ENCODE measurements around the gene DPEP2NB. TPM values are rescaled to one million over a fixed set of nuclear protein-coding genes. Genes with fewer than 3 reads are reported as not detected.

The DPEP2NB gene
- total RNA-seq, 4 donors from 2014 or later = not detected

DNA sequence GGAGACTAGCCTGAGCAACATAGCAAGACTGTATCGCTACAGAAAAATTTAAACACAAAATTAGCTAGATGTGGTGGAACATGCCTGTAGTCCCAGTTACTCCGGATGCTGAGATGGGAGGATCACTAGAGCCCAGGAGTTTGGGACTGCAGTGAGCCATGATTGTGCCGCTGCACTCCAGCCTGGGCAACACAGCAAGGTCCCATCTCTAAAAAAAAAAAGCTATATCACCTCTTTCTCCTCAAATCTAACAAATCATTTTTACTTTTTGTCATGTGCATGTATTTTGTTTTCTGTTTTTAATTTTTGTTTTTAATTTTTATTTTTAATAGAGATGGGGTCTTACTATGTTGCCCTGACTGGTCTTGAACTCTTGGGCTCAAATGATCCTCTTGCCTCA lies 13.3 kb upstream of the DPEP2NB start:
- 96% methylated on average over 3 of the region's 3 CpGs for WGBS
- H3K4me1 ChIP-seq = peaks cover 14% of the 10 kb centered on the region
- no peak overlapping the region for H3K4me3 ChIP-seq
- no peak for DNase-seq (ENCODE audit: low spot score in 2 of 2)
- peaks cover 9% of the 10 kb centered on the region for H3K36me3 ChIP-seq
- TF ChIP-seq POLR2A (IDR thresholded peaks at IDR 0.05) (no peak), POLR2AphosphoS5 (IDR thresholded peaks at IDR 0.05) (no peak)
- TF ChIP-seq, protein P1, sequence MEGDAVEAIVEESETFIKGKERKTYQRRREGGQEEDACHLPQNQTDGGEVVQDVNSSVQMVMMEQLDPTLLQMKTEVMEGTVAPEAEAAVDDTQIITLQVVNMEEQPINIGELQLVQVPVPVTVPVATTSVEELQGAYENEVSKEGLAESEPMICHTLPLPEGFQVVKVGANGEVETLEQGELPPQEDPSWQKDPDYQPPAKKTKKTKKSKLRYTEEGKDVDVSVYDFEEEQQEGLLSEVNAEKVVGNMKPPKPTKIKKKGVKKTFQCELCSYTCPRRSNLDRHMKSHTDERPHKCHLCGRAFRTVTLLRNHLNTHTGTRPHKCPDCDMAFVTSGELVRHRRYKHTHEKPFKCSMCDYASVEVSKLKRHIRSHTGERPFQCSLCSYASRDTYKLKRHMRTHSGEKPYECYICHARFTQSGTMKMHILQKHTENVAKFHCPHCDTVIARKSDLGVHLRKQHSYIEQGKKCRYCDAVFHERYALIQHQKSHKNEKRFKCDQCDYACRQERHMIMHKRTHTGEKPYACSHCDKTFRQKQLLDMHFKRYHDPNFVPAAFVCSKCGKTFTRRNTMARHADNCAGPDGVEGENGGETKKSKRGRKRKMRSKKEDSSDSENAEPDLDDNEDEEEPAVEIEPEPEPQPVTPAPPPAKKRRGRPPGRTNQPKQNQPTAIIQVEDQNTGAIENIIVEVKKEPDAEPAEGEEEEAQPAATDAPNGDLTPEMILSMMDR (IDR thresholded peaks at IDR 0.05) = no peak
- no peak overlapping the region for H3K27ac ChIP-seq
- no peaks in the 10 kb centered on the region for H3K27me3 ChIP-seq
- H3K9me3 ChIP-seq = no peaks in the 10 kb centered on the region

DNA sequence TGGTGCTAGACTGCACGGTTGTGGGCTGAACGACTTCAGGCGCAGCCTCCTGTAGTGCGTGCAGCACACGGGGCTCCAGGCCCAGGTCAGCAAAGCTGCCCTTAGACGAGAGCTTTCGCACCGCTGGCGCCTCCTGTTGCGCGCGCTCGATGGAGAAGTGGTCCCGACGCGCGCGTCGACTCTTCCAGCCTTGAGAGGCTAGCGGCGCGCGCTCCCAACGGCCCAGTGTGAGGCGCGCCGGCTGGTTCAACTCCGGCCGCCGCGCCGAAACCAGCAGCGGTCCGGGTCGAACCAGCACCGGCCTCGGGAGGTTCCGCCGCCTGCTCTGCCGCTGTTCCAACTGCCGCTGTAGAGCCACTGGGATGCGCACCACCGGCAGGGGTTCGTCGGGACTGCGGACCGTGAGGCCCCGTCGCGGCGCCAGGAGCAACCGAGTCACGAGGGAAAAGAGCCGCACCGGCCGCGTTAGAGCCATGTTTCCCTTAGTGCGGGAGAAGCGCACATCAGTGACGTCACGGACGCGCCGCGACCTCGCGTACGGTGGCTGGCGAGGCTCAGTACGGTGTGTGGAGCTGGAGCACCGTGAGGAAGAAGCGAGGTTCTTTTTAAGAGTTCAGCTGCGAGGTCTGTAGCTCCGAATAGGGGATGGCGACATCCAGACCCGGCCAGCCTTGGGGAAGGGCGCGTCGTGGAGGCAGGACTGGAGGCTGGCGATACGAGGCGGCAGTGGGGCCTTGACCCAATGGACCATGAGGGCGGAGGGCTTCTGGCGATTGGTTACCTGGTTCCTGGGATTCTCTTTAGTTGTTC lies 7.2 kb upstream of the DPEP2NB start, which contains the start of the genes DDX28 and DUS2:
Gene DDX28, minus strand, starts transcription at position 505 of the 810 bp plus-strand sequence. Its CDS starts 30 bp downstream, at position 475.
Gene DUS2, plus strand, starts transcription at position 557 of the 810 bp plus-strand sequence. CDS start 14,740 bp downstream, outside the sequence.
- Histone ChIP-seq H3K36me3 (peaks cover 11% of the 10 kb centered on the region), H3K27ac (peak within 1 kb of the TSS; percentile 85), H3K4me3 (peak within 1 kb of the TSS; percentile 90), H3K4me1 (peaks cover 30% of the 10 kb centered on the region), H3K9me3 (no peaks in the 10 kb centered on the region), H3K27me3 (no peaks in the 10 kb centered on the region)
- peak; percentile 95 for DNase-seq (ENCODE audit: low spot score in 2 of 2)
- WGBS = 0% methylated on average over 19 of the region's 84 CpGs
- TF ChIP-seq POLR2A (IDR thresholded peaks at IDR 0.05) (peak in 1 of 2 donors; percentile 35), POLR2AphosphoS5 (IDR thresholded peaks at IDR 0.05) (peak; percentile 90 to 100 (median 94)), EP300 (IDR thresholded peaks at IDR 0.05) (no peak)
- TF ChIP-seq, protein P1 (IDR thresholded peaks at IDR 0.05) = no peak

DNA sequence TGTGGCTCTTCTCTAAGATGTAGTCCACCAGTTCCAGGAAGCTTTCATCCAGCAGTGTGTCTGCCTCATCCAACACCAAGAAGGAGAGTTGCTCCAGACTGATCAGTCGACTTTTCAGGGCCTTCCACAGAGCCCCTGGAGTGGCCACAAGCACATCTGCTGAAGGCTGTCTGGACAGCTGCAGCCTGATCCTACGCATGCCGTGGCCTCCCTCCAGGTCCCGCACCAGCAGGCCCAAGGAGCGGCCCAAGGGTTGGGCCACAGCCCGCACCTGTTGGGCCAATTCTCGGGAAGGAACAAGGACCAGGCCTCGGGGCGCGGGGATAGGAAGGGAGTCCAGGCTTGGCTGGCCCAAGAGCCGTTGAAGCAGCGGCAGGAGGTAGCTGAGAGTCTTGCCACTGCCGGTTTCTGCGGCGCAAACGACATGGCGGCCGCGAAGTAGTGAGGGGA lies 6.6 kb upstream of the DPEP2NB start:
- TF ChIP-seq EP300 (IDR thresholded peaks at IDR 0.05) = no peak
- TF ChIP-seq, protein P1 (IDR thresholded peaks at IDR 0.05) = no peak
- no peak for TF ChIP-seq POLR2AphosphoS5 (IDR thresholded peaks at IDR 0.05)
- no peak for TF ChIP-seq POLR2A (IDR thresholded peaks at IDR 0.05)
- peaks cover 30% of the 10 kb centered on the region for H3K4me1 ChIP-seq
- H3K4me3 ChIP-seq = peak overlapping the region; percentile 90
- peak overlapping the region; percentile 85 for H3K27ac ChIP-seq
- no peaks in the 10 kb centered on the region for H3K27me3 ChIP-seq
- no peak for DNase-seq (ENCODE audit: low spot score in 2 of 2)
- peaks cover 7% of the 10 kb centered on the region for H3K36me3 ChIP-seq
- 13% methylated on average over 10 of the region's 19 CpGs for WGBS
- no peaks in the 10 kb centered on the region for H3K9me3 ChIP-seq

DNA sequence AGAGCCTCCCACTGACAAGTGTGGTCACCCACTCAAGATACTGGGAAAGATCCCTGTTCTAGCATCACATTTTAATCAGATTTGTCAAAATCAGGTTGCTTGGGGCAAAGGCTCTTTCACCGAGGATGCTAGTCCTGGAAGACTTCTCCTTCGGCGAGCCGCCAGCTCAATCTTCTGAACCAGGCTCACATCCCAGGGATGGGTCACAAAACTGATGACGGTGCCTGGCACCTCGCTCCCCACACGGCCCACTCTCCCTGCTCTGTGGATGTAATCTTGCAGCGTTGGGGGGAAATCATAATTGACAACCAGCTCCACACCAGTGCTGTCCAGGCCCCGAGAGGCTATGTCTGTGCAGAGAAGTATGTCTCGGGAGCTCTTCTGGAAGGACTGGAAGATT lies 5.8 kb upstream of the DPEP2NB start:
- 100% methylated on average over 7 of the region's 10 CpGs for WGBS
- no peak for DNase-seq (ENCODE audit: low spot score in 2 of 2)
- no peak for TF ChIP-seq POLR2AphosphoS5 (IDR thresholded peaks at IDR 0.05)
- TF ChIP-seq, protein P1 (IDR thresholded peaks at IDR 0.05) = no peak
- Histone ChIP-seq H3K4me1 (peaks cover 30% of the 10 kb centered on the region), H3K27me3 (no peaks in the 10 kb centered on the region), H3K4me3 (peak overlapping the region; percentile 90), H3K27ac (no peak overlapping the region), H3K36me3 (peaks cover 5% of the 10 kb centered on the region), H3K9me3 (no peaks in the 10 kb centered on the region)

DNA sequence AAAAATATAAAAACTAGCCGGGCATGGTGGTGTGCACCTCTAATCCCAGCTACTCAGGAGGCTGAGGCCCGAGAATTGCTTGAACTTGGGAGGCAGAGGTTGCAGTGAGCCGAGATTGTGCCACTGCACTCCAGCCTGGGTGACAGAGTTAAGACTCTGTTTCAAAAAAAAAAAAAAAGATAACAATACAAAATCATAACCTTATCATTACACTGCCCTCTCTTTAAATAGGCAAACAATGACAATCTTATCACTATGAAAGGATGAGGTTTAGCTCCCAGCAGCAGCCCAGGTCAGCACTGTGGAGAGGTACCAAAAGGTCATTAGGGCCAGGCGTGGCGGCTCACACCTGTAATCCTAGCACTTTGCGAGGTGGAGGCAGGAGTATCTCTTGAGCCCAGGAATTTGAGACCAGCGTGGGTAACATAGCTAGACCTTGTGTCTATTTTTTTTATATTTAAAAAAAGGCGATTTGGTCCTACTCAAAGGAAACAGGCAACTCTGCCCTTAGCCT lies 3.5 kb upstream of the DPEP2NB start:
- no peaks in the 10 kb centered on the region for H3K9me3 ChIP-seq
- no peak for DNase-seq (ENCODE audit: low spot score in 2 of 2)
- TF ChIP-seq EP300 (IDR thresholded peaks at IDR 0.05) = no peak
- no peak for TF ChIP-seq POLR2AphosphoS5 (IDR thresholded peaks at IDR 0.05)
- TF ChIP-seq, protein P1 (IDR thresholded peaks at IDR 0.05) = no peak
- peaks cover 5% of the 10 kb centered on the region for H3K36me3 ChIP-seq
- no peak overlapping the region for H3K4me3 ChIP-seq
- peaks cover 27% of the 10 kb centered on the region for H3K4me1 ChIP-seq
- 88% methylated on average over 8 of the region's 8 CpGs for WGBS
- no peaks in the 10 kb centered on the region for H3K27me3 ChIP-seq
- H3K27ac ChIP-seq = no peak overlapping the region
